NCI-H128 (cell line): ENCODE data around the gene ZNF322.

Experiments
- DNase-seq: peaks from one replicate; lab custom pipeline; 2025; ENCODE audit not compliant: unreplicated experiment; lab: John Stamatoyannopoulos, UW

The ZNF322 gene

GRCh38 chr6:26613689-26614683, 45.6 kb downstream of the ZNF322 start:
- DNase-seq = no peak

DNA sequence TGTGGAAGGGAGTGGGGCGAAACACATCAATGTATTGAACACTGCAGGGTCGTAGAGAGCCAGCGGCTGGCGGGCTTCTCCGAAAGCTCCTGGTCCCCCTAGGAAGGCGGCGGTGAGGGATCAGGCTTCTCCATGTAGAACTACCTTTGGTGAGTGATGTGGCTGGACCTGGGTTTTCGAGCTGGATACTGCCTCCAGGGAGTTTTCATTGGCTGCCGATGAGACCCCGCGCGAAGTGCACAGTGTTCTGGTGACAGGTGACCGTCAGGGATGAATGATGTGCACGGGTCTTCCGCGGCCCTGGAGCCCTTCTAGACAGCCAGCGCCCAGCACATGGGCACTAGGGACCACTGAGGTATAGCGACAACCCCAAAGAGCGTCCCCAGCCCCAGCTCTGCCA, 46.3 kb downstream of the ZNF322 start:
- no peak for DNase-seq

DNA sequence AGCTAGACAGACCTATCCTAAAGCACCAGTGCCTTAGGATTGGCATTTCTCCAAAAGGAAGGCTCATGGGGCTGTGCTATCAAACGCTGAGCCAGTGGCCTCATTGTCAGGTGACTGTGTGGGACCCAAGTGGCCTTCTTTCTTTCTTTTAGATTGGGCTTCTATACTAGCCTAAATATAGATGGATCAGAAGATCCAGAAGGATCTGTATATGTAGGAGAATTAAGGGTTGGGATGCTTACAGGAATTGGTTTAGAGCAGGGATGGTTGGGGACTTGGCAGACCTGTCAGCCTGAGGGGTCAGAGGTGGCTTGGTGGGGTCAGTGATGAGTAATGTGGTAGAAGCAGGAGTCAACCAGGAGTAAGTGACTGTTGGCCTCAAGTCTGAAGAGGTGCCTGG, 47.9 kb downstream of the ZNF322 start:
- no peak for DNase-seq

GRCh38 chr6:26609463-26609862, 50.1 kb downstream of the ZNF322 start:
- DNase-seq = no peak

DNA sequence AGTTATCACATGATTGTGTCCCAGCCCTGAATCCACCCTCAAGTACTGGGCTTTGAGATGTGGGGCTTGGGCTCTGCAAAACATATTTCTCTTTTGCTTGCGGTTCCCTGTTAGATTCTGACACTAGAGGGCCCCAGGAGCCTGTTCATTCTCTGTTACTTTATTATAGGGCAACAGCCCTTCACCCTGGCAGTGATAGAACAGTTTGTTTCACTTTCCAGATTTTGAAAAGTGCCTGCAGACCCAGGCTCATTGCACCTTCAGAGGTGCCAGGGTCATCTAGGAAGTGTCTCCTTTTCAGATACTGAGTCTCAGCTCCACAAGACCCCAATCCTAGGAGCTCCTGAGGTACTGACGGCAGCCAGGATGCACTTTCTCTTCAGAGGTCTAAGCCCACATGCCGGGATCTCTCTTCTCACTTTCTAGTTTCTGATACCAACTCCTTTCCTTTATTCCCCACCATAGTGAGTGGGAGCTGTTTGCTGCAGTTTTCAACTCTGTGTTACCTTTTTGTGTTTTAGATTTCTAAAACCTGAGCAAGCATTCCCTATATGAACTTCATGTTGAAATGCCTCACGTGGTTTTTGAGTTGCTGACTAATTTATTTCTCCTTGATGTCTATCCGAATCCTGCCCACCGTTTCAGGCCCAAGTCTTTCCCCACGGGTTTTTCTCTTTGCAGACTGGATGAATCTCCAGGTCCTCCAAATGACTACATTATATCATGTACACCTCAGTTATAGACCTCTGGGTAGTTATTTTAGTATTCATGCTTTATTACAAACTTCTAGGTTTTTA, 51.9 kb downstream of the ZNF322 start:
- peak; percentile 49 for DNase-seq

DNA sequence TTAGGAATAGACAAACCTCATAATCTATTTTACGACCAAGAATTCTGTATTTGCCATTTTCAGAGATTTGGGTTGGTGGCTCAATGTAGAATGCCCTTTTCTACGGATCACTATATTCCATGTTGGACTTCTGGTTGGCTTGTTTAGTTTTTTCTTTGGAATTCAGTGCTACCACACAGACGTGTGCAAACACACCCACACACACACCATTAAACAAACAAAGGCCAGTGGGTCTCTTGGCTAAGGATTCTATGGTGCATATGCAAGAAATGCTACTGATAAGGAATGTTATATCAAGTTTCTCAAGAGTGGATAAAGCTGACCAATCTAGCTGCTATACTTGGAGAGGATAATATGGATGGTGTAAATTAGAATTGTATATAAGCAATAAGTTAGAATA, 54.7 kb downstream of the ZNF322 start:
- no peak for DNase-seq

DNA sequence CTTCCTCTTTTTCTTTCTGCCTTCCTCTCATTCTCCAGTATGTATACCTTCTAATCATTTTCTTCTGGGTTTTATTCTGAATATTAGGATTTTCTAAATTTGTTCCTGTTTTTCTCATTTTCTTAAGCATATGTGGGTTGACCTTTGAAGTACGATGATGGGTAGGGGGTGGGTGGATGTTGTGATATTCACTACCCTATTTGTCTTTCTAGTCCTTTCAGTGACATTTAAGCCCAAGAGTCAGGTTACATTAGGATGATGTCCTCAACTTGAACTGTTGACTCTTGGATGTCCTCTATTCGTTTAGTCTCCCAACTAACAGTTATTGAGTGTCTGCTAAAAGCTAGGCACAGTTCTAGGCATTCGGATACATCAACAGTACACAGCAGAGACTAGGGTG, 55.5 kb downstream of the ZNF322 start:
- no peak for DNase-seq

- no peak for DNase-seq
Observed at GRCh38 chr6:26602262-26602661, 57.3 kb downstream of the ZNF322 start.

DNA sequence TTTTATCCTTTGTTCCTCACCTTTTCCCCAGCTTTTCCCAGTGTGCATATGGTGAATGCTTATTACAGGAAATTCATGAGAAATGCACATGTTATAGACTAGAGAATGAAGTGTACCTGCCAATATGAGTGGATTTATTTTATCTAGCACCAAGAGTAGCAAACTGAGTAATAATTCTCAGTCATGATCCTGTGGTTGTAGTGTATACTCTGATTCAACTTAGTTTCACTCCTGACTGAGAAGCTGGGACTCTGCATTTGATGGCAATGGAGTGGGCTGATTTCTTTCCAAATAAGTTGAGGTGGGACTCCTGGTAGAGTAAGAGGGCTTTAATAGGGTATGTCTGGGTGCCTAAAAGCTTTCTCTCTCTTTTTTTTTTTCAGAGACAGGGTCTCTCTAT, 58.8 kb downstream of the ZNF322 start:
- no peak for DNase-seq

GRCh38 chr6:26599591-26599990, 60.0 kb downstream of the ZNF322 start:
- DNase-seq = no peak

DNA sequence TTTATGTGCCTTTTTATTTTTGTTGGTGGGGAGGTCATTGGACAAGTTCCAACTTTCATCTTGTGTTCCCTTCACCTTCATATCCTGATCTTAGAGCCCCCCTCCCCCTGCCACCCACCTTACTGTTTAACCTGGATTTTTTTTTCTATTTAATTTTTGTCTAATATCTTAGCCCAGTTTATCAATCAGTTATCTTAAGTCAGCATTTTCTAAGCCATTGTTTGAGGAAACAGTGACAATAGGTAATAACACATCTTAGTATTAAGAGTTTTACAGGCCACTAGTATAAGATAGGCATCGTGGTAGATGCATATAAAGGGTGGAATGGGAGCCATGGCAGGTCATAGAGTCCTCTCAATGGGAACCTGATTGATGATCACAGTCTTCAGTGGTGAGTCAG, 60.4 kb downstream of the ZNF322 start:
- DNase-seq = no peak

- no peak for DNase-seq
Observed at GRCh38 chr6:26598267-26598666, 61.3 kb downstream of the ZNF322 start.

DNA sequence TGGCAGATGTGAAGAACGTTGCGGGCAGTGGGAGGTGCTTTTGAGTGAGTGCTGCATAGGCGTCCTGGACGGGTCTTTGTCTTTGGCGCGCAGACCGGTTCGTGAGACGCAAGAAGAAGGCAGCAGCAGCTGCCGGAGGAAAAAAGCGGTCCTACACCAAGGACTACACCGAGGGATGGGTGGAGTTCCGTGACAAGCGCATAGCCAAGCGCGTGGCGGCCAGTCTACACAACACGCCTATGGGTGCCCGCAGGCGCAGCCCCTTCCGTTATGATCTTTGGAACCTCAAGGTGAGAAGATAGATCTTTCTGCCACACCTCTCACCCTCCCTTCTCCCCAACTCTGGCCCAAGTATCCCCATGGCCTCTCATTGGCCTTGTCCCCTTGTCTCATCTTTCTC, 61.7 kb downstream of the ZNF322 start:
- no peak for DNase-seq

DNA sequence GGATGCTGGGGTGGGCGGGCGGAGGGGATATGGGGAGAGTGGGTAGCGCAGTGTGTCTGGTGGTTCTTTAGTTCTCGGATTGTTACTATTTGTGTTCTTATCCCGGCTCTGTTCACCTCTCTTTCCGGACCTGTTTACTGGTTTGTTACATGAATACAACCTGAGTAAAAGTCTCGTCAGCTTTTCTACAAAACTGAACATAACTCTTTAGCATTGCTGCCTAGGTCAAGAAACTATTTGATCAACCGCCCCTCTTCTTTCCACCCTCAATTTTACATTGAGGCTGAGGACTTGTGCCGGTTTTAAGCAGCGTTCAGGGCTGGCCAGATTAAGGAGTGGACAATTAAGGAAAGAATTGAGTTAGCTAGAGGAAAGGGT, 62.2 kb downstream of the ZNF322 start:
- no peak for DNase-seq

- DNase-seq = peak; percentile 92
Observed at GRCh38 chr6:26596579-26597388, 62.8 kb downstream of the ZNF322 start, which contains the start of gene ABT1. Gene ABT1 (plus strand): TSS chr6:26596953. CDS start chr6:26596983, 30 bp downstream.

DNA sequence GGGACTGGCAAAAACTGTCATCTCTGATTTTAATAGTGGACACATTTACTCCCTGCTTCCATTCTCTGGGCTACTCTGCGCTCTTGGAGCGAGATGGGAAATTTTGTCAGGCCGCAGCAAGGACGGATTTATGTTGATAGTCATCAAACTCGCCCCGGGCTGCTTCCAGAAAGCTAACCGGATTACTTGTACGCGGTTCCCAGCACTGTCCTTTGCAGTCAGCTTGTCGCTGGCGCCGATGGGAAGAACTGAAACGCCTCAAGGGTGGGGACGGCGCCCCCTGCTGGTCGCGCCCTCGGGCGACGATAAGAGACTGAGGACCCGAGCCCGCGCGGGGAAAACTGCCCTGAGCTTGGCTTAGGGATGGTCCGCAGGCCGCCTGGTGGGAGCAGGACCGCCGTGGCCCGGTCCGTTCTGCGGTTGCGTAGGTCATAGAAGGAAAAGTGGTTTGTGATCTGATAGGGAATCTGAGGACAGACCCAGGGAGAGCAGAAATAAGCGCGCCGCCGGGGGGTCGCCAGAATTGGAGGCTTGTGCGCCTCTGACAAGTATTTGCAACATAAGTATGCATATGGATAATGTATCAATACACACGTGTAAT, 63.8 kb downstream of the ZNF322 start:
- DNase-seq = peak; percentile 83

DNA sequence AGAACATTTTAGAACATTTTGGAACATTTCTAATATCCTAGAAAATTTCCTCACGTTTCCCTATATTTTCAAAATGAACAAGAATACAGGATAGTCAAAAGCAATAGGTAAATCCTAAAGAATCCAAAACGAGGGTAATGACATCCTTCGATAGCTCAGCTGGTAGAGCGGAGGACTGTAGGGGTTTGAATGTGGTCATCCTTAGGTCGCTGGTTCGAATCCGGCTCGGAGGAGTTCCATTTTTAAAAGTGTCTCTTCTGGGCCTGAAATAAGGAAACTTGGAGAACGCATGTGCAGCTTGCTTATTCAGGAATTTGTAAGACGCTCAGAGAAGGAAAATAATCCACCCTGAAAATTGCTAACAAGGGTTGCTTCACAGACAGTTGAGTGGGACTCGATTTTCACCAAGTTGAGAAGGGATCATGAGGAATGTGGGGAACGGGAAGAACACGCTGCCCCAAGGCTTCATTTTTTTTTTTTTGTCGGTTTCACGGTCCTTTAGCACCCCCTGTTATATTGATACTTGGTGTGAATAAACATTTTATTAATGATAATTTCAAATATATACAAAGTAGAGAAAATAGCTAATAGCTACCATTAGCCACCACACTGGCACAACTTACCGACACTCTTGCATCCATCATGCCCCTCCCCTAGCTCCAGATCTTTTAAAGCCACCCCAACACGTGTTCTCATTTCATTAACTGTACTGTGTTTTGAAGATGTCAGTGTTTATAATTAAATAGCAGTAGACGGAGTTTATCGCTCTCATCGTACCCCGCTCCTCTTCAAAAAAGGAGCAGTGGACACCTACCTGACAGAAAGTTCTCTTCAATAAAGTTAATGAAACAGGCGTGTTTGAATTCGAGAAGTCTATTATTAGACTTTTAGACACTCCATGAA, 64.6 kb downstream of the ZNF322 start:
- no peak for DNase-seq

DNA sequence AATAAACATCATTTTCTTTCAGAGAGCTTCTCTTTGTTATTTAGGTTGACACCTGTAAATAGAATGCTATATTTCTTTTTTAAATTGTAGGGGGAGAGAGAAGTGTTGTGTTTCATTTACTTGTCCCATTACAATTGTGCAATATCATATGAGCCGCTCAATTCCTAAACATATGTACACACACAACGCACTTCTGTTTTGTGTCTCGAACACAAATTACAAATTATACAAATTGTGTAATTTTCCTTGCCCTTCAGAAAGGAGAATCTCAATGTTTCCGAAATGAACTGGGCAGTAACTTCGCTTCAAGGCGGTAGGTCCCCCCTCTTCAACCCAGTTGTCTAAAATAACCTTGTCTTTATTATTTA, 65.4 kb downstream of the ZNF322 start:
- DNase-seq = no peak

DNA sequence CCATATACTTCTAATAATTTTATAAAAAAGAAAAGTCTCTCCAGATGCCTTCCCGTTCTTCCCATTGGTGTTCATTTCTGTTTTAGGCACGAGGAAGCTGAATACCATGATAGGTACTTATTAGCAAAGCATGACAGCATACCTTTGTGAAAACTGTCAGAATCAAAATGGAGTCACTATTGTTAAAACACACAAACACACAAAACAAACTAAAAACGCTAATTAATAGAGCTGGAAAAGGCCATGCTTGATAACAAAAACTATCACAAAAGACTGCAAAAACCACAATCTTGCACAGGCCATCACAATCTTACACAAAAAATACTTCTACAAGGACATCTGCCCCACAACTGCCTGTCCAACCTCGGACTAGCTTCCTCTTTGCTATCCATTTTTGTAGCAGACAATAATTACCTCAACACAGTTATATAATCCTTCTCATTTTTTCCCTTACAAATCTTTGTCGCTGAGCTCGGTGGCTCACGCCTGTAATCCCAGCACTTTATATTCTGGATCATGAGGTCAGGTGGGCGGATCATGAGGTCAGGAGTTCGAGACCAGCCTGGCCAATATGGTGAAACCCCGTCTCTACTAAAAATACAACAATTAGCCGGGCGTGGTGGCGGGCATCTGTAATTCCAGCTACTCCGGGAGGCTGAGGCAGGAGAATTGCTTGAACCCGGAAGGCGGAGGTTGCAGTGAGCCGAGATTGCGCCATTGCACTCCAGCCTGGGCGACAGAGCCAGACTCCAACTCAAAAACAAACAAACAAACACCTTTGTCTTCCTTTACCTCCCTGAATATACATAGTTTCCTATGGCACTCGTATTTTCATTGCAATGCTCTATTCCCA, 66.0 kb downstream of the ZNF322 start:
- no peak for DNase-seq
